A673 (cell line): ENCODE results near the gene MC2R.

Experiments used
- EZH2 ChIP-seq: fragments of 200-600 bp; sonication (generic); IDR thresholded peaks from 2 replicates; pipeline ENCODE4 v1.6.1; 2017; ENCODE audit warnings: borderline replicate concordance, low read depth, mild to moderate bottlenecking, mixed read lengths, antibody characterized with exemption, low read length; ENCODE audit not compliant: poor library complexity, severe bottlenecking
- TF ChIP-seq, protein P1 (sequence below): fragments of 300-800, 200-600 bp; sonication (generic); conservative IDR thresholded peaks from 2 replicates; pipeline ENCODE4 v1.5.1; 2017; ENCODE audit warnings: low read depth, mild to moderate bottlenecking, antibody characterized with exemption, low read length, moderate library complexity, mixed read lengths

DNA sequence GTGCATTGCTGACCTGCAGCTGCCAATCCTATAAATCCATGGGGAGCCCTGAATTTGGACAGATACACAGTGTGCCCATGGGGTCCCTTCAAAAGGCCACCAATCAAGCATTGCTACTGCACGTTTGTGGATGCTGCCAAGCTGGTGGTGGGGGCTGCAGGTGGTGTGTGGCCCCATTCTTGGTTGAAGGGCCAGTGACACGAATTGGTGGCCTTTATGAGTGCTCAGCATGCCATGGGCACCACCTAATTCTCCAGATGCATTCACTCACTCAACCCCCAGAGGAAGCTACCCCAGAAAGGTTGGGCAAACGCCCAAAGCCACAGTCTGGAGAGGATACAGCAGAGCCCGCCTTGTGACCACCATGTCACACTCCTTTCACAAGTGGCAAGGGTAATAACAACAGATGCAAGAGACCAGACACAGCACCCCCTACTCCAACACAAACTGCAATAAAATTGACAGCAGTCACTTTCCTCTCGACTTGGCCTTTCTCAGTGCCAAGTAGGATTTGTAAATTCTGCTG lies 27.1 kb downstream of the MC2R start:
- TF ChIP-seq, protein P1, sequence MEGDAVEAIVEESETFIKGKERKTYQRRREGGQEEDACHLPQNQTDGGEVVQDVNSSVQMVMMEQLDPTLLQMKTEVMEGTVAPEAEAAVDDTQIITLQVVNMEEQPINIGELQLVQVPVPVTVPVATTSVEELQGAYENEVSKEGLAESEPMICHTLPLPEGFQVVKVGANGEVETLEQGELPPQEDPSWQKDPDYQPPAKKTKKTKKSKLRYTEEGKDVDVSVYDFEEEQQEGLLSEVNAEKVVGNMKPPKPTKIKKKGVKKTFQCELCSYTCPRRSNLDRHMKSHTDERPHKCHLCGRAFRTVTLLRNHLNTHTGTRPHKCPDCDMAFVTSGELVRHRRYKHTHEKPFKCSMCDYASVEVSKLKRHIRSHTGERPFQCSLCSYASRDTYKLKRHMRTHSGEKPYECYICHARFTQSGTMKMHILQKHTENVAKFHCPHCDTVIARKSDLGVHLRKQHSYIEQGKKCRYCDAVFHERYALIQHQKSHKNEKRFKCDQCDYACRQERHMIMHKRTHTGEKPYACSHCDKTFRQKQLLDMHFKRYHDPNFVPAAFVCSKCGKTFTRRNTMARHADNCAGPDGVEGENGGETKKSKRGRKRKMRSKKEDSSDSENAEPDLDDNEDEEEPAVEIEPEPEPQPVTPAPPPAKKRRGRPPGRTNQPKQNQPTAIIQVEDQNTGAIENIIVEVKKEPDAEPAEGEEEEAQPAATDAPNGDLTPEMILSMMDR, result no peak
- no peak for TF ChIP-seq EZH2
